Measurements from ENCODE around the gene PAPPA2. TPM values are rescaled to one million over a fixed set of nuclear protein-coding genes. Genes with fewer than 3 reads are reported as not detected.

Gene PAPPA2
- total and polyA plus RNA-seq, 11 donors: 0.04 to 1.5 (median 0.38) TPM

- no peak overlapping the region for H3K27ac ChIP-seq
- H3K4me1 ChIP-seq: no peaks in the 10 kb centered on the region
- no peak overlapping the region for H3K4me3 ChIP-seq
- no peak for TF ChIP-seq POLR2A (IDR thresholded peaks at IDR 0.05)
- TF ChIP-seq CTCF (IDR thresholded peaks at IDR 0.05): no peak
- WGBS, 4 donors: 80 to 89% (median 86%) methylated on average over 7 of the region's 7 CpGs
- H3K9me3 ChIP-seq: no peaks in the 10 kb centered on the region
- DNase-seq (no peak), ATAC-seq (no peak)
- intact Hi-C loops (cut with DNase I): no loop called here
- no peaks in the 10 kb centered on the region for H3K36me3 ChIP-seq
- no peaks in the 10 kb centered on the region for H3K27me3 ChIP-seq
These were observed 304.8 kb downstream of the PAPPA2 start for GRCh38 chr1:176767714-176768136.

GRCh38 chr1:176768532-176768931 is 305.6 kb downstream of the PAPPA2 start:
- Histone ChIP-seq H3K36me3 (no peaks in the 10 kb centered on the region), H3K27me3 (no peaks in the 10 kb centered on the region), H3K27ac (no peak overlapping the region), H3K9me3 (no peaks in the 10 kb centered on the region), H3K4me1 (no peaks in the 10 kb centered on the region), H3K4me3 (no peak overlapping the region)
- intact Hi-C loops (cut with DNase I): no loop called here
- TF ChIP-seq CTCF (IDR thresholded peaks at IDR 0.05) (no peak), POLR2A (IDR thresholded peaks at IDR 0.05) (no peak)
- DNase-seq (no peak), ATAC-seq (no peak)
- WGBS, 4 donors: 82 to 86% (median 84%) methylated on average over 4 of the region's 4 CpGs

- H3K36me3 ChIP-seq: no peaks in the 10 kb centered on the region
- TF ChIP-seq CTCF (IDR thresholded peaks at IDR 0.05) (no peak), POLR2A (IDR thresholded peaks at IDR 0.05) (no peak)
- intact Hi-C loops (cut with DNase I): no loop called here
- H3K27me3 ChIP-seq: no peaks in the 10 kb centered on the region
- WGBS, 4 donors: 89 to 93% (median 91%) methylated on average over 2 of the region's 2 CpGs
- DNase-seq (no peak), ATAC-seq (no peak)
- no peak overlapping the region for H3K27ac ChIP-seq
- no peaks in the 10 kb centered on the region for H3K4me1 ChIP-seq
- H3K9me3 ChIP-seq: no peaks in the 10 kb centered on the region
- H3K4me3 ChIP-seq: no peak overlapping the region
These were observed 307.1 kb downstream of the PAPPA2 start for GRCh38 chr1:176770066-176770465.

- intact Hi-C loops (cut with DNase I): no loop called here
- ATAC-seq: no peak
These were observed 310.1 kb downstream of the PAPPA2 start for GRCh38 chr1:176773038-176773437.

More at GRCh38 chr1:176773038-176773437, 310.1 kb downstream of the PAPPA2 start:
- no peak for DNase-seq
- TF ChIP-seq POLR2A (IDR thresholded peaks at IDR 0.05) (no peak), CTCF (IDR thresholded peaks at IDR 0.05) (no peak)
- Histone ChIP-seq H3K27ac (no peak overlapping the region), H3K4me3 (no peak overlapping the region), H3K9me3 (no peaks in the 10 kb centered on the region), H3K4me1 (no peaks in the 10 kb centered on the region), H3K36me3 (no peaks in the 10 kb centered on the region), H3K27me3 (no peaks in the 10 kb centered on the region)
- WGBS, 4 donors: 39 to 53% (median 43%) methylated on average over 4 of the region's 4 CpGs
